Forelimb muscle (tissue), 1 donor: Measurements from ENCODE around the gene C9orf152. TPM values are rescaled to one million over a fixed set of nuclear protein-coding genes. Genes with fewer than 3 reads are reported as not detected.
"Not testable (repeated sequence)": the region's sequence is repeated elsewhere in the genome, so short reads cannot be mapped to it uniquely, and the experiment has no call there.

Experiments
- DNase-seq: peaks from one replicate; pipeline ENCODE4 v3.0.0-alpha.2; 2013; ENCODE audit warnings: low read depth
- polyA plus RNA-seq: library from polyadenylated mRNA; unstranded; fragments of 120-200 nt; gene quantifications from one replicate; pipeline ENCODE4 v1.2.1, GENCODE V29; 2013; ENCODE audit not compliant: insufficient read length

The C9orf152 gene
- polyA plus RNA-seq, 1 donor, result 0.06 TPM

DNA sequence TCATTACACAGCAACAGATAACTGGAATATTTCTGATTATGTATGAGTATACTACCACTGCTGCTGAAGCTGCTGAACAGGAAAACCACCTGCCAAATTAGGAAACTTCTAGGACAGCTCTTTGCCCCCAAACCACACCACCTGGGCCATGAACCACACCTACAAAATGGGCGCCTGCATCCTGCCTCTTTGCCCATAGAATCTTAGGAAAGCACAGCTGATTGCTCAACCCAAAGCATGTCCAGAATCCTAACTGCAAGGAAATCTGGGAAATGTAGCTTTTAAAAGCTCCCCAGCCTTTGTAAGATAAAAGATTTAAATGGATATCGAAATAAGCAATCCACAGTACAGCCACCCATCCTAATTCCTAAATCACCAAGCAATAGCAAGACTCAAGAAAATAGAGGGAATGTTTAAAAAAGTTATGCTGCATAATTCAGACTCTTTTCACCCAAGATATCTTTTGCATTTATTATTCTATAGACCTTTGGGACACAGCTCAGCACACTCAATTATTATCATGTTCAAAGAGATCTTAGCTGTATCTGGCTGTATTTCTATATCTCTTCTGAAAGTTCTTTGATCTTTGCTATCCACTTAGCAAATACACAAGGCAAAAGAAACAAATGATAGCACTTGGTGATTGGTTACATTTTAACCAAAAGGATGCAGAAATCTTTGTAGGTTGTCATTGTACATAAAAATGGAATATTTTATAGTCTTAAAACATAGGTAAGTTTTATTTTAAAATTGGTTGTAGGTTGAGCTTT, 6.8 kb upstream of the C9orf152 start:
- no peak for DNase-seq

DNA sequence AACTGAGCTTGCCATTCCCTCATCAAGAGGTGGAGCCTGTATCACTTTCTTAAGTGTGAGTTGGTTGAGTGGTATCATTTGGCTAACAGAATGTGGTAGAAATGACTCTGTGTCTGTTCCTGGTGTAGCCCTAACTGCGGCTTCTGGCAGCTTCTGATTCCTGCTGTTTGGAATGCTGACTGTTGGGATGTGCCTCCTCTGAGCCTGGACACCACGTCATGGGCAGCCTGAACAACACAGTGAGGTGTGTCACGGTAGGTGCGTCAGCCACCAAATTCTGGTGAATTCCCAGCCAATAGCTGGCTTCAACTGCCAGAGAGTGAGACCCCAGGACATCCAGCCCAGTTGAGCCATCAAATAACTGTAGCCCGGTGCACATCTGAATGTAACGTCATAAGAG, 6.1 kb upstream of the C9orf152 start:
- DNase-seq, result no peak

DNA sequence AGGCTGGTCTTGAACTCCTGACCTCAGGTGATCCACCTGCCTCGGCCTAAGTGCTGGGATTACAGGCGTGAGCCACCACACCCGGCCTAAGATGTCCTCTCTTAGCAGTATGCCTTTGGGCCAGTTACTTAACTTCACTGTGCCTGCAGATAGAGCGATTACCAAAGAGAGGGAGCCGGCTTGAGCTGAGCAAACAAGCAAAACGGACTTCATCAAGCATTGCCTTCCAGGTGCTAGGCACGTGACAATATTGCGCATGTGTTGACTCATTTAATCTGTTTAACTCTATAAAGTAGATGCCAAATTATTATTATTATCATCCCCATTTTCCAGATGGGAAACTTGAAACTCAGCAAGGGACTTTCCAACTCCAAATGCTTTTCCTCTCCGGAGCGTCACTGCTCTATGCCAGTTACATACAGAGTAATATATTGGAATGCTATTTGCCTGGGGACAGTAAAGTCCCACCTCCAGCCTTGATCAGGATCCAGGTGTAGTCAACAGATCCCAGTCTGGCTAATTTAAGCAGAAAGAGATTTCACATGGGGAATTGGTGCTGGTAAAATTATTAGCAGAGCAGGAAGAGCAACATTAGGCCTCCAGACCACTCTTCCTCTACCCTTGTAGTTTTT, 5.6 kb upstream of the C9orf152 start:
- DNase-seq, result no peak

DNA sequence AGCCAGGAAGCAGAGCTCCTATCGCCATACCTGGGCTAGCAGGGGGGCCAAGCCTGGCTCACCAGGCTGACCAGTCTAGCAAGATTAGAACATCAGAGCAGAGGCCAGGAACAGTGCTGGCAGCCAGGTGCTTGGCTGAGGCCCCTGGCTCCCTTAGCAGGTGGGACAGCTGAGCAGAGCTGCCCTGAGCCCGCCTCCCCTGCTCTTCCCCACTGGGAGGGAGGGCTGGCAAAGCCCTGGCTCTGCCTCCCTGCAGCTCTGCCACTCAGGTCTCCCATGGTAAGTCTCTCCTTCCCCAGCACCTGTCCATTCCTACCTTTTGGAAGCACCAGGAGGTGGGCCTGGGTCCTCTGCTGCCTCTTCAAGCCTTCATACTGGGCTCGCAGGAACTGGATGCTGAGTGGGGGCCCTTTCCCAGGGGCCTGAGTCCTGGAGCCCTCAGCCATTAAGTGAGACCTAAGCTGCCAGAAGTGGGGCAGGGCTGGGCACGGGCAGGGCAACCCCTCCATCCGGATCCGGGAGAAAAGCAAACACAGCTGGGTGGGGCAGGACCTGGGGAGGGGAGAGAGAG, 803 bp downstream of the C9orf152 start:
- DNase-seq, result no peak

DNA sequence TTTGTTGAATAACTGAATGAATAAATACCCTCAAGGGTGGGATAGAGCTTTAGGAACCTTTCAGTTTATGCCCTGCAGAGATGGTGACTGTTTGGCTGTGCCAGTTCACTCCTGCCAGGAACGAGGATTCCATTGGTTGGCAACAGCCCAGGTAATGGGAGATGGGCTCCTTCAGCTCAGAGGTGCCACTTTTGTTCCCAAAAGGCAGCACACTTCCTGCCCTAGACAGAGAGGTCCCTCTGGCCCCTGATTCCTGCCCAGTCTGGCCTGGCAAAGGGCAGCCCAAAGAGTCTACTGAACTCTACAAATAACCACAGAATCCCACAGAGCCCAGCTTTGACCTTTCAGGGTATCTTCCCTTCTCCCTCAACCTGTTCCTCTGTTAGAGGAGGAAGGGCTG, 1.6 kb downstream of the C9orf152 start:
- no peak for DNase-seq

DNA sequence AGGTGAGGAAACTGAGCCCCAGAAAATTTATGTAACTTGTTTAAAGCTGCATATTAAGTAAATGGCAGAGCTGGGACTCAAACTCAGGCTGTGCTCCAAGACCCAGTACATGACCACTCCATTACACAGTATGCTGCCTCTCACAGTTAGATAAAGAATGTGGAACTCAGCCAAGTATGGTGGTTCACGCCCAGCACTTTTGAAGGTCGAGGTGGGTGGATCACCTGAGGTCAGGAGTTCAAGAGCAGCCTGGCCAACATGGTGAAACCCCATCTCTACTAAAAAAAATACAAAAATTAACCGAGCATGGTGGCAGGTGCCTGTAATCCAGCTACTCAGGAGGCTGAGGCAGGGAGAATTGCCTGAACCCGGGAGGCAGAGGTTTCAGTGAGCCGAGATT, 2.3 kb downstream of the C9orf152 start:
- DNase-seq, result not testable (repeated sequence)

DNA sequence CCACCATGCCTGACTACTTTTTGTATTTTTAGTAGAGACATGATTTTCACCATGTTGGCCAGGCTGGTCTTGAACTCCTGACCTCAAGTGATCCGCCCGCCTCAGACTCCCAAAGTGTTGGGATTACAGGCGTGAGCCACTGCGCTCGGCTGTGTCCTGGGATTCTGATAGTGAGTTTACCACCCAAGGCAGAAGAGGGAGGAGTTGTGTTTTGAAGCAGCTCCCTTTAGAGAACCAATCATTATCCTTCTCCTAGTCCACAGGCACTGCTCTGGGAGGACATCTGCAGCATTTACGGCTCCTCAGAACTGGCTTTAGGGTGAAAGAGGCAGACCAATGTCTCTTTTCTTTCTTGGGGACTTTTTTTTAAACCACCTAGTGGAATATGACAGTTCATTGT, 5.7 kb downstream of the C9orf152 start:
- no peak for DNase-seq

DNA sequence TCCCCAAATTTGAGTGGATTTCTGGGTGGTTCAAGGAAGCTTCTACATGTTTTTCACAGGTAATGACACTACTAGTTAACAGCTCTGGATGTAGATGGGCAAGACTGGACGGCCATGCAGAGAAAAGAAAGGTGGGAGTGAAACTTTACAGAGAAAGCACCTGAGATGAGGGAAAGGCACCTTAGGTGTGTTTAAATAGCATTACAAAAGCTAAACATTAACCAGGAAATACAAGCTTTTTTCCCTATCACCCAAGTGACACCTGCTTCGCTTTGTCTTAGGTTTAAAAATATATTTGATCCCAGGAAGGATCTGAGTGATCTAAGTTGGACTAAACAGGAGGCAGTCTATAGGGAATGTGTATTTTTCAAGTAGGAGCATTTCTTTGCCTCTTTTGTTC, 8.3 kb downstream of the C9orf152 start:
- DNase-seq, result no peak

DNA sequence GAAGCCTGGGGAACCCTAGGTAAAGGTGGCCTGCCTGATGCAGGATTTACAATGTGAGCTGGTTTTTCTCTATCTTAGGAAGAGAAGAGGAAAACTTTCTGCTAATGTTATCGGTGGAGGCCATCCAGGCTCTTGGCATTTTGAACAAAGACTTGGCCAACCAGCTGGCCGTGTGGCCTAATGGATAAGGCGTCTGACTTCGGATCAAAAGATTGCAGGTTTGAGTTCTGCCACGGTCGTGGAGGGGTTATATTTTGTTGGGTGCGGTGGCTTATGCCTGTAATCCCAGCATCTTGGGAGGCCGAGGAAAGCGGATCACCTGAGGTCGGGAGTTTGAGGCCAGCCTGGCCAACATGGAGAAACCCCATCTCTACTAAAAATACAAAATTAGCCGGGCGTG, 9.6 kb downstream of the C9orf152 start:
- no peak for DNase-seq

DNA sequence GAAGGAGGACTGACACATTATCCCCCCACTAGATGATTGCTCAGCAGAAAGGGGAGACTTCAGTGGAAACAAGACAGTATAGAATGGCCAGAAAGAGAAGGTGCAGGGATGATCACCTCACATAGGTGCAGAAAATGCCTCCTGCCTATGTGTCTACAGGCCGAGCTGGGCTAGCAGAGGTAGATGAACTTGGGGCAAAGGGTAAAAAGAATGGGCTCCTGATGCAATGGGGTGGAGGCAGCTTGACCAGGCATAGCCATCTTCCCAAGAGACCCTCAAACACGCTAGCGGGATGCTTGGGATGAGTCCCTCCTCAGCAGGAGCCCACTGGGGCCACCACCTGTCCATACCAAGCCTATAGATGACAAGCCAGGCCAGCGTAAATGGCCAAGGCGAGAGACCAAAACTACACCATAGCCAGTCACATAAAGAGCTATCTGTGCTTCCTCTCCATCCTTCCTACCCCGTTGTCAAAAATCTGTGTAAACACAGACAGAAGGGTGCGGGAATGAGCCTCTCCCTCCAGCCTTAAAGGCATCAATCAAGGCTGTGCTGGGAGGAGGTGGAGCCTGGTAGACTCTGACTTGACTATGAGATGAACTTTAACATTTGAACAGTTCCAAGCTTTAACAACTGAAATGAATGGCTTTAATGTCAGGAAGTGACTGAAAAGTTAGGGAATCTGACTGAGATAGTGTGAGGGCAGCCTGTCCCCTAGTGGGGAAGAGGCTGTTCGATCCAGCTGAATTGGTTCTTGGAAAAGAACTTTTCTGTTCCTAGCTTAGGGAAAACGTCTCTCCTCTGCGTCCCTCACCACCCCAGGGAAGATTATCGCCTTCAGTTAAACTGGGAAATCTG, 10.4 kb downstream of the C9orf152 start:
- no peak for DNase-seq

DNA sequence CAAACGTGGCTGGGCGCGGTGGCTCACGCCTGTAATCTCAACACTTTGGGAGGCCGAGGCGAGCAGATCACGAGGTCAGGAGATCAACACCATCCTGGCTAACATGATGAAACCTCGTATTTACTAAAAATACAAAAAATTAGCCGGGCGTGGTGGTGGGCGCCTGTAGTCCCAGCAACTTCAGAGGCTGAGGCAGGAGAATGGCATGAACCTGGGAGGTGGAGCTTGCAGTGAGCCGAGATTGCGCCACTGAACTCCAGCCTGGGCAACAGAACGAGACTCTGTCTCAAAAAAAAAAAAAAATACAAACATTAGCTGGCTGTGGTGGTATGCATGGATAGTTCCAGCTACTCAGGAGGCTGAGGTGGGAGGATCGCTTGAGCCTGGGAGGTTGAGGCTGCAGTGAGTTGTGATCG, 11.9 kb downstream of the C9orf152 start:
- DNase-seq, result not testable (repeated sequence)

DNA sequence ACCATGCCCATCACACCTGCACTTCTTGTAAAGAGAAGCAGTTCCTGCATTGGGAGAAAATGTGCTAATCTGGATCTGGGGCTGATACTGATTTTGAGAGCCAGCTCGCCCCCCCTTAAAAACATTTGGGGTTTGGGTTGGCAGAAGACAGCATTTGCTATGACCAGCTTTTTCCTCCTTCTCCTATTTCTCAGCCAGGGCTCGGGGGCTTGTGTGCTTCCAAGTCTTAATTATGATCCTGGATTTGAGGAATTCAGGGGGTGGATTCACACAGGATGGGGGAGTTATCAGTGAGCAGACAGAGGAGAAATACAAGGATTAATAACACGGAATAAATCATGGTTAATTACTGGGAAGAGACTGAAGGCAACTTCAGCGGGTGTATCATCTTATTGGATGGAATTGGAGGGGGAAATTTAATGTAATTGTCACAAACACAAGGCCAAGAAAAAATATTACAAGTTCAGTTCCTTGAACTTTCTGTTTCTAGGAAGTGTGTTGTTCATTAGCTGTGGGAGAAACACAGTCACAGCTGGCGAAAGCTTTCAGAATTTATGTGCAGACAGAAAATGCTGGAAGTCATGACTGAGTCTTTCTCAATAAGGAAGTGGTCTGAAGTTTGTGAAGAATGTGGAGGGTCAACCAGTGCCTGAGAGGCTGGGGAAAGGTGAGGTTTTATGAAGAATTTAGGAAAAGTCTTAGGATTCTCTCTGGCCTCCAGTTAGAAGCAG, 15.3 kb downstream of the C9orf152 start:
- peak; percentile 89 for DNase-seq

DNA sequence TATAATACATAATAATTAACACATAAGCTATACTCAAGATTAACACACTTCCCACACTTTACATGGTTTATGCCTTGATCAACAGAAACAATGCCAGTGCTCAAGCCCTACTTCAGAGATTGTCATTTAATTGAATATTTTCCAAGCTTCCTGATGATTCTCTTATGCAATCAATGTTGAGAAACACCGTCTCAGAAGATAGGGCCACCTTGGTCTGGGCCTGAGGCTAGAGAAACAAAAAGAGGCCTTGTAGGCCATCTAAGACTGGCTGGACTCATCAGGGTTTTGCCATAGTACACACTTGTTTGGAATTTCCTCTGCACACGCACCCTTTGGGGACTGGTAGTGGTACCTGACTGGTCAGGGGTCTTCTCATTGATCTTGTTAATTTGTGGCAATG, 16.3 kb downstream of the C9orf152 start:
- DNase-seq, result no peak

DNA sequence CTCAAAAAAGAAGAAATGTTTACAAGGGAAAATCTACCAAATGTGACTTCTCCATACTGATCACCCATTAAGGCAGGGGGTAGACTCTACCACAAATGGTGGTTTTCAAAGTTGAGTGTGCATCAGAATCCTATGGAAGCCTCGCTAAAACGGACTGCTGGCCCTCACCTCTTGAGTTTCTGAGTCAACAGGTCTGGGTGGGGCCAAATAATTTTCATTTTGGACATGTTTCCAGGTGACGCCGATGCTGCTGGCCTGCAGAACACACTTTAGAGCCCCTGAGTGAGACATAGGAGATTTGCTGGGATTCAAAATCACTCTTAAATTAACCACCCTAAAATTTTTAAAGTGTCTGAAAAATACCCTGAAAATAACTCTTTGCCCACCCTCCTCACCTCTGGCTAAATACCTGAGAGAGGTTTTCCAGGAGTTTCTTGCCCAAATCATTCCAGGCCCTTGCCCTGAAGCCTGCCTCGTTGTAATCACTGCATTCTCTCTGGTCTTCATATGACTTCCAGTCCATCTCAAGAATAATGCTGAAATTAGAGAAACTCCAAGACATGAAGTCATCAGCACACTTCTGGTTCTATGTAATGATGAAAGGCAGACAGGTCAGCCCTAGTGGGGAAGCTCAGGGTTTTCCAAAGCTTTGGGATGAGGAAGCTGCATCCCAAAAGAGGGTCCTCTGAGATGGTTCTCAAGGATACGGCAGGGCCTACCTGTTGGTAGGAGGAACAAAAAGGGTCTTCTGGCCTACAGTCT, 18.2 kb downstream of the C9orf152 start:
- DNase-seq, result no peak

DNA sequence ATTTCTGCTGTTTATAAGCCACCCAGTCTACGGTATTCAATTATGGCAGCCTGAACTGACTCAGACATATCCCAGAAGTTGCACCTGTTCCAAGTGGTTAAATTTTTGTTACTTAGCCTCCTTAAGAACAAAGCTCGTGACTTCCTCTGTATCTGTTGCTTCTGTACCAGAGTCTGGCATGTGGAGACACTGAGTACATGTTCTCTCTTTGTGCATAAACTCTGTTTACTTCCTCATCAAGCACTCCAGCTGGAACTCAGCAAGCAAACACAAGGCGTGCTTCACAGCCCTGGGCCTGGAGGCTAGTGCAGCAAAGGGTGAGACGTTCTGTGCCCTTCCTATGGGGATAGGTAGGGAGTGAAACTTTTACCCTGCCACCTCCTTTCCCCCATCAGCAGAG, 19.0 kb downstream of the C9orf152 start:
- no peak for DNase-seq

DNA sequence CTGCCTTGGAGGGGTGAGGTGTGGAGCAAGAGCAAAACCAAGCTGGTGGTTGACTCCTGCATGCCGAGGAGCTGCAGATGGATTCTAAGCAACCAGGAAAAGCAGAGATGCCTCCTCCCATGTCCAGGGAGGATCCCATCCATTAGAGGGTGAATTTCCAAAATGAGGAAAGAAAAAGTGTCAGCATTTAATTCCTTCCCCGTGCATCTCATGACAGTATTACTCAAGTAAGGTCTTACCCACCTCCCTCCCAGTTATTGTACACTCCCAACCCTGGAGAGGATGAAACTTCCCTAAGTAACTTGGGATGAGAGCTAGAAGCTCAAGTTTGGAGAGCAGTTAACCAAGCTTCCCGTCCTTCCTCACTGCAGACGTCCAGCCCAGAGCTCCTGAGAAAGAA, 19.9 kb downstream of the C9orf152 start:
- DNase-seq, result no peak

DNA sequence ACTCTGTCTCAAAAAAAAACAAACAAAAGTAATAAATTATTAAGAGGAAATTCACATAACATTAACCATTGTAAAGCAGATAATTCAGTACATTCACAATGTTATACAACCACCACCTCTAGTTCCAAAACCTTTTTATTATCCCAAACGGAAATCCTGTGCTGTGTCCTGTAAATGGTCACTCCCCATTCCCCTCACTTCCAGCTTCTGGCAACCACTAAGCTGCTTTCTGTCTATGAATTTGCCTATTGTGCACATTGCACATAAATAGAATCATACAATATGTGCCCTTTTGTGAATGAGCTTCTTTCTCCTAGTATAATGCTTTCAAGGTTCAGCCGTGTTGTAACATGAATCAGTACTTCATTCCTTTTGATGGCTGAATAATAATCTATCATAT, 20.8 kb downstream of the C9orf152 start:
- DNase-seq, result no peak

DNA sequence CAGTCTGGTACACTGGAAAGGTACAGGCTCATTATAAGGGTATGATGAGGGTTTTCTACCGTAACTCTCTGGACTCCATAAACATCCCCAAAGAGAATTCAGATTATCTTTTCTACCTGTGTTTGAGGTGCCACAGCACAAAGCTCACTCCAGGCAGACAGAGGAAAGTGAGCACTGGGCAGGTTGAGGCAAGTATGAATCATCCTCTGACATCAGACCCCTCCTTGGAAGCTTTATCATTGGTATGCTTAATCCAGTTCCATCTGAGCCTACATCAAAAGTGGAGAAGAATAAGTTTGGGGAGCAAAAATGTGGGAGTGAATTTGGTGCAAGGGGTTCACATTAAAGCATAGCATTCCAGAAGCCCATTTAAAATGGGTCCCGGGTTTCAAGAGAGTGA, 21.7 kb downstream of the C9orf152 start:
- DNase-seq, result no peak

DNA sequence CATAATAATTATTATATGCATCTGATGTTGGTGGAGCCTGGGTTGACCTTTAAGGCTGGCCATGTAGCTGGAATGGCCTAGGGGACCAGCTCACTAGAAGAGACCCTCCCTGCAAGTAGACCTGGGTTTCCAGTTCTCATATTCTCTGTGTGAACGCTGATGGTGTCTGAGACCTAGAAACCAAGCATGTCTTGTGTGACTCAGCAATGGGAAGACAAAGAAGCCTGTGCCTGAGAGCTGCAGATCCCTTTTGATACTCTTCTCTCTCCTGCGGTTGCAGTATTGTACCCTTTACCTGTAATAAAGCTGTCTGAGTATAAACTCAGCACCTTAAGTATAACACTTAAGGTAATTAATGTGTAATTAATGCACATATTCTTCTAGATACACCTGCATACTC, 22.2 kb downstream of the C9orf152 start:
- no peak for DNase-seq

DNA sequence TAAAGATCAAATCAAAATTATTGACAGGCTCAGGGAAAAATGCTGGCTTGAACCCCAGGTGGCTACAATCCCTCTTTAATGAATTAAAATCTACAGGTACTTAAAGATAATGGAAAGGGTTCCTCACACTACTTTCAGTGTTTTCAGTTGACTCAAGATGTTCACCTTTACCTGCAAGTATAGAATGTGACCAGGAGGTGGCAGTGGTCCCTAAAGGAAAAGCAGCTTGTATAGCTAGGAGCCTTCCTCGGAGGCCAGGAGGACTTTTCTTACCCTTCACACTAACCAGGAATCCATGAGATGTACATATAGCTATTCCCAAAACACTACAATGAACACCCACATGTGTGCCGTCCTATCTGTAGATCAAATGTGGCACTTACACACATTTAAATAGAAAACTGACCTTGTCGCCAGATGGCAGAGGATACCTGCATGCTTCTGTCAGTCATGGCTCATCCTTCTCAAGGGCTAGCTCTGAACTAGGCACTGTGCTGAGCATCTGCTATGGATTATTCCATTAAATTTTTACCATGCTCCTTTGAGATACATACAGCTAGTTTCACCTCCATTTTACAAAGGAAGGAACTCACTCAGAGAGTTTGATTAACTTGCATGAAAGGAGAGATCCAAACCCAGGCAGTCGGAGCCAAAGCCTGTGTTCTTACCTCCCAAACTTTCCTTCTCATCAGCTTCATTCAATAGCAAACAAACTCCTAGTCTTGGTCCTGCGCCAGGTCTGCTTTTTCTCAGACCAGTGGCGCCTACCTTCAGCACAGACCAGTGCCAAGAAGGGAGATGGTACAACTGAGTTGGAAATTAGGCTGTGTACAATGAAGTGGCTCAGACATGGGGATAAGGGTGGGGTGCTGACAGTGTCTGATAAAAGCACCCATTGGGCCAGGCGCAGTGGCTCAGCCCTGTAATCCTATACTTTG, 24.5 kb downstream of the C9orf152 start:
- DNase-seq, result no peak
